Mesenchymal stem cell (in vitro differentiated cells and primary cell): ENCODE measurements around the gene GPR161.

Source experiments
- DNase-seq: peaks from one replicate; pipeline ENCODE4 v3.0.0-alpha.2; 2013
- H2AFZ ChIP-seq: one replicate; pipeline ENCODE4 v1.6.1; 2013; ENCODE audit warnings: low read depth, mild to moderate bottlenecking, control low read depth, inconsistent platforms, low read length, moderate library complexity
- H2AK5ac ChIP-seq: 2 replicates; pipeline ENCODE4 v1.6.1; 2013; ENCODE audit warnings: low read length, moderate library complexity, mild to moderate bottlenecking, inconsistent platforms; ENCODE audit not compliant: severe bottlenecking
- H2BK120ac ChIP-seq: one replicate; pipeline ENCODE4 v1.6.1; 2013; ENCODE audit warnings: low read depth, mild to moderate bottlenecking, inconsistent platforms, low read length, moderate library complexity
- H2BK12ac ChIP-seq, 2 experiments: one replicate each; pipeline ENCODE4 v1.6.1; 2013; ENCODE audit warnings: inconsistent platforms in 2 of 2, low read length in 2 of 2, mild to moderate bottlenecking in 2 of 2, moderate library complexity in 2 of 2, control low read depth in 1 of 2
- H2BK15ac ChIP-seq: one replicate; pipeline ENCODE4 v1.6.1; 2013; ENCODE audit warnings: mild to moderate bottlenecking, low read depth, inconsistent platforms; ENCODE audit not compliant: poor library complexity, severe bottlenecking
- H2BK5ac ChIP-seq: 2 replicates; pipeline ENCODE4 v1.6.1; 2013; ENCODE audit warnings: low read depth, mild to moderate bottlenecking, low read length, control low read depth, inconsistent platforms; ENCODE audit not compliant: poor library complexity, severe bottlenecking
- H3K14ac ChIP-seq, 2 experiments: one replicate each; pipeline ENCODE4 v1.6.1; 2013; ENCODE audit warnings: inconsistent platforms in 2 of 2, low read length in 2 of 2, control low read depth in 1 of 2, mild to moderate bottlenecking in 1 of 2, moderate library complexity in 1 of 2
- H3K18ac ChIP-seq, 2 experiments: one replicate each; pipeline ENCODE4 v1.6.1; 2013; ENCODE audit warnings: inconsistent platforms in 2 of 2, low read length in 2 of 2, control low read depth in 1 of 2, low read depth in 1 of 2, mild to moderate bottlenecking in 1 of 2
- H3K23ac ChIP-seq, 2 experiments: one replicate each; pipeline ENCODE4 v1.6.1; 2013; ENCODE audit warnings: inconsistent platforms in 2 of 2, low read length in 2 of 2, mild to moderate bottlenecking in 2 of 2, moderate library complexity in 2 of 2, control low read depth in 1 of 2
- H3K27ac ChIP-seq: 2 replicates; pipeline ENCODE4 v1.5.1; 2013; ENCODE audit warnings: mild to moderate bottlenecking, moderate library complexity, low read length, control low read depth, inconsistent platforms; ENCODE audit not compliant: poor library complexity, severe bottlenecking
- H3K27me3 ChIP-seq, 2 experiments: 2 replicates each; pipeline versions ENCODE4 v1.6.1 to v1.7.0; 2013; ENCODE audit warnings: low read length in 2 of 2, mild to moderate bottlenecking in 2 of 2, moderate library complexity in 2 of 2, control low read depth in 1 of 2, inconsistent platforms in 1 of 2; ENCODE audit not compliant: control insufficient read depth in 1 of 2, insufficient read depth in 1 of 2
- H3K36me3 ChIP-seq, 2 experiments: 2 replicates each; pipeline versions ENCODE4 v1.6.1 to v1.7.0; 2013; ENCODE audit warnings: low read length in 2 of 2, control low read depth in 1 of 2, inconsistent platforms in 1 of 2, low read depth in 1 of 2, mild to moderate bottlenecking in 1 of 2; ENCODE audit not compliant: insufficient read depth in 2 of 2, control insufficient read depth in 1 of 2
- H3K4ac ChIP-seq, 2 experiments: one replicate each; pipeline ENCODE4 v1.6.1; 2013; ENCODE audit warnings: inconsistent platforms in 2 of 2, low read length in 2 of 2, mild to moderate bottlenecking in 2 of 2, moderate library complexity in 2 of 2, control low read depth in 1 of 2, low read depth in 1 of 2
- H3K4me1 ChIP-seq: 2 replicates; pipeline ENCODE4 v1.6.1; 2013; ENCODE audit warnings: low read depth, low read length, control low read depth; ENCODE audit not compliant: control insufficient read depth, insufficient read depth
- H3K4me2 ChIP-seq: 2 replicates; pipeline ENCODE4 v1.6.1; 2013; ENCODE audit warnings: low read length, mild to moderate bottlenecking, inconsistent platforms; ENCODE audit not compliant: poor library complexity, severe bottlenecking
- H3K4me3 ChIP-seq, 2 experiments: 2 replicates each; pipeline versions ENCODE4 v1.5.1 to v1.7.0; 2013; ENCODE audit warnings: low read length in 2 of 2, mild to moderate bottlenecking in 2 of 2, control low read depth in 1 of 2, low read depth in 1 of 2; ENCODE audit not compliant: insufficient read depth in 1 of 2
- H3K79me1 ChIP-seq: replicated peaks from 2 replicates; pipeline ENCODE4 v1.6.1; 2013; ENCODE audit warnings: mild to moderate bottlenecking, control low read depth, low read length, inconsistent platforms; ENCODE audit not compliant: poor library complexity, severe bottlenecking
- H3K9ac ChIP-seq: 2 replicates; pipeline ENCODE4 v1.7.0; 2013; ENCODE audit warnings: mild to moderate bottlenecking, low read length, moderate library complexity
- H3K9me3 ChIP-seq: 2 replicates; pipeline ENCODE4 v1.7.0; 2013; ENCODE audit warnings: mild to moderate bottlenecking, low read length; ENCODE audit not compliant: control insufficient read depth
- H4K8ac ChIP-seq: one replicate; pipeline ENCODE4 v1.6.1; 2013; ENCODE audit warnings: inconsistent platforms, mild to moderate bottlenecking, low read length, moderate library complexity
- H4K91ac ChIP-seq: one replicate; pipeline ENCODE4 v1.6.1; 2013; ENCODE audit warnings: mild to moderate bottlenecking, low read length, inconsistent platforms
- WGBS: methylation state at CpG from one replicate; pipeline ENCODE4 v1.1.7; 2013; ENCODE audit warnings: mixed read lengths; 5-methylcytosine and 5-hydroxymethylcytosine counted together

GPR161 gene

DNA sequence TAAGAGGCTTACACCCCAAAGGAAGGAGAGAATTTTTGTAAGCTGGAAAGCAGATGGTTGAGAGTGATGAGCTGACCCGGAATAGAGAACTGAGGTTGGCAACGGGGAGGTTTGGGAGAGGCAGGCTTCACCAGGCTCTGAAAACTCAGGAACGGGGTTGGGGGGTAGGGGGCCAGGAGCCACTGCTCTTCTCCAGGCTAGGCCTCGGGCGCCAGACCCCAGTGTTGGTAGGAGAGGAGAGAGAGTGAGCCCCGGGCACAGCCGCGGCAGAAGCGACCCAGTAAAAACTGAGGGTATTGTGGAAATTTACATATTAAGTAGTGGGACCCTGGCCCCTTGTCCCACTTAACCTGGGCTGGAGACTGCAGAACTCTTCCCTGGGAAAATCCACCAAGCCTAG lies 45.7 kb downstream of the GPR161 start:
- no peaks in the 10 kb centered on the region for H3K9me3 ChIP-seq
- no peak overlapping the region for H2BK12ac ChIP-seq
- H3K27me3 ChIP-seq, result no peaks in the 10 kb centered on the region
- no peak overlapping the region for H2BK15ac ChIP-seq
- no peak overlapping the region for H2BK5ac ChIP-seq
- 97% methylated on average over 9 of the region's 9 CpGs for WGBS
- no peak for DNase-seq
- H3K14ac ChIP-seq, result no peak overlapping the region
- H4K8ac ChIP-seq, result no peak overlapping the region
- no peak overlapping the region for H3K4ac ChIP-seq
- no peak overlapping the region for H3K27ac ChIP-seq
- no peak overlapping the region for H3K4me2 ChIP-seq
- peaks cover 6% of the 10 kb centered on the region for H3K4me1 ChIP-seq
- H3K18ac ChIP-seq, result no peak overlapping the region
- no peak overlapping the region for H3K9ac ChIP-seq
- peaks cover 11% of the 10 kb centered on the region for H3K79me1 ChIP-seq
- no peak overlapping the region for H2AFZ ChIP-seq
- no peak overlapping the region for H2BK120ac ChIP-seq
- H2AK5ac ChIP-seq, result no peak overlapping the region
- H3K23ac ChIP-seq, result no peak overlapping the region
- H3K4me3 ChIP-seq, result no peak overlapping the region
- H3K36me3 ChIP-seq, result peaks cover 12 to 47% of the 10 kb centered on the region in 2 experiments
- H4K91ac ChIP-seq, result no peak overlapping the region

DNA sequence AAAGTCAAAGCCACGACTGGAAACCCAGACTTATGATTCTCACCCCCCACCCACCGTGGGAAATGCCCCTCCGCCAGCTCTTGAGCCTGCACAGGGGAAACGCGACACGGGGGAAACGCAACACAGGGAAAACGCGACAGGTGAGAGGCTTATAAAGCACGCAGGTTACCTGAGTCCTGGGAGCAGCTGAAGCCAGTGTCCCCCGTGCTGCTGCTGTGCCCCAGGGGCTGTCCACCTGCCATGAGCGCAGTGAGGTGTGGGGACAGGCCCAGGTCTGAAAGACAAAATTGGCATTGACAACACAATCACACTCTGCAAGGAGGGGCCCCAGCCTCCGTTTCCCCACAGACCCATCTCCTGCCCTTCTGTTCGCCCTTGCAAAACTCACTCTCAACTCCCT lies 46.3 kb downstream of the GPR161 start:
- Histone ChIP-seq H3K36me3 (peaks cover 12 to 44% of the 10 kb centered on the region in 2 experiments), H3K4me3 (no peak overlapping the region), H4K91ac (no peak overlapping the region), H3K4ac (no peak overlapping the region), H2AFZ (no peak overlapping the region), H3K4me1 (peaks cover 6% of the 10 kb centered on the region), H2BK120ac (no peak overlapping the region), H3K27me3 (no peaks in the 10 kb centered on the region), H2BK5ac (no peak overlapping the region), H2BK15ac (no peak overlapping the region), H3K27ac (no peak overlapping the region), H3K14ac (no peak overlapping the region), H3K23ac (no peak overlapping the region), H4K8ac (no peak overlapping the region), H3K79me1 (peaks cover 11% of the 10 kb centered on the region), H3K9me3 (no peaks in the 10 kb centered on the region), H2AK5ac (no peak overlapping the region), H3K18ac (no peak overlapping the region), H3K4me2 (no peak overlapping the region), H2BK12ac (no peak overlapping the region), H3K9ac (no peak overlapping the region)
- DNase-seq, result no peak
- 94% methylated on average over 14 of the region's 14 CpGs for WGBS

DNA sequence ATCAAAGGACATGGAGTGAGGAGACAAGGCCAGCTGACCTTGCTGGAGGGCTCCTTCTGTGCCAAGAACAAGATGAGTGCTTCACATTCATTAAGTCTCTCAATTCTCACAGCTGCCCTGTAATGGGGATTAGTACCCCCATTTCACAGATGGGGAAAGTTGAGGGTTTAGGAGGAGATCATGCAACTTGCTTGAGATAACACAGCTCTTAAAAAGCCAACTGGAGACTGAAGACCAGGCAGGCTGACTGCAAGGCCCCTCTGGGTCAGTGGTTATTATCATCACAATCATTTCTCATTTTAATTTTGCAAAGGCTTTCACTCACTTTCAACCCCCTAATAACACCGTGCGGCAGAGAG lies 46.8 kb downstream of the GPR161 start:
- Histone ChIP-seq H3K18ac (no peak overlapping the region), H3K27me3 (no peaks in the 10 kb centered on the region), H4K91ac (no peak overlapping the region), H2AFZ (no peak overlapping the region), H2BK5ac (no peak overlapping the region), H3K36me3 (peaks cover 12 to 48% of the 10 kb centered on the region in 2 experiments), H3K4me1 (peaks cover 6% of the 10 kb centered on the region), H3K23ac (no peak overlapping the region), H2BK120ac (no peak overlapping the region), H3K27ac (no peak overlapping the region), H3K79me1 (peaks cover 13% of the 10 kb centered on the region), H4K8ac (no peak overlapping the region), H2BK12ac (no peak overlapping the region), H3K4me3 (no peak overlapping the region), H2BK15ac (no peak overlapping the region), H3K9me3 (no peaks in the 10 kb centered on the region), H3K14ac (no peak overlapping the region), H2AK5ac (no peak overlapping the region), H3K4me2 (no peak overlapping the region), H3K9ac (no peak overlapping the region), H3K4ac (no peak overlapping the region)
- no peak for DNase-seq
- 96% methylated on average over 2 of the region's 2 CpGs for WGBS

DNA sequence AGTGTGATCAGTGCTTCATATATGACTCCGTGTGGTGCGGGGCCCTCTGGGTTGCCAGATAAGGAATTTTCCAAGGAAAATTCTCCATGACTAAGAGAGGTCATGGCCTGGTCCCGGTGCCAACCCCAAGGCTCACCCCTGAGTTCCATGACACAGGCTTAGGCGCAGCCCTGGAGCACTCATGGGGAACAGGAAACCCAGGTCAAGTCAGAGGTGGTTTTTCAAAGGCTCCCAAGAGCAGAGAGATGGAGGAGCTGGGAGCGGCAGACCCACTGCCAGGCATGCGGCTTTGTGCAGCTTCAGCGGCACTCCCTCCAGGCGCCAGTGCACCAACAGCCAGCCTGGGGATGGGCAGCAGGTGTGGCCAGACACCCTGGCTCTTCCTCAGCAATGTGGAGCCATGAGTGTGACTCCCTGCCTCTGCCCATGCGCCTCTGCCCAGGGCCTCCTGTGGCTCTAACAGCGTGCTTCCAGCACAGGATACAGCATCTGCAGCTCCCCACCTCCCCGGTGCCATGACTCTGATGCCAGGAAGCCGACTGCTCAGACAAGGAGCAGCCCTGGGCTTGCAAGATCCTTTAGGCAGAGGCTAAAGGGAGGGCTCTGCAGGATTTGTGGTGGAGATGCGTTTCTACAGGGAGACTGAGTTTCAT lies 47.3 kb downstream of the GPR161 start:
- Histone ChIP-seq H2BK120ac (no peak overlapping the region), H3K4me2 (no peak overlapping the region), H3K27me3 (no peaks in the 10 kb centered on the region), H3K9ac (no peak overlapping the region), H2AK5ac (no peak overlapping the region), H2BK15ac (no peak overlapping the region), H3K23ac (no peak overlapping the region), H4K8ac (no peak overlapping the region), H3K4me3 (no peak overlapping the region), H4K91ac (no peak overlapping the region), H3K4me1 (peaks cover 9% of the 10 kb centered on the region), H3K9me3 (no peaks in the 10 kb centered on the region), H3K14ac (no peak overlapping the region), H2BK5ac (no peak overlapping the region), H3K4ac (no peak overlapping the region), H2BK12ac (no peak overlapping the region), H3K18ac (no peak overlapping the region), H3K79me1 (peaks cover 13% of the 10 kb centered on the region), H2AFZ (no peak overlapping the region), H3K27ac (no peak overlapping the region), H3K36me3 (peaks cover 12 to 50% of the 10 kb centered on the region in 2 experiments)
- DNase-seq, result no peak
- WGBS, result 95% methylated on average over 13 of the region's 13 CpGs
